A549 (cell line): Measurements from ENCODE around the gene LILRB2. TPM values are rescaled to one million over a fixed set of nuclear protein-coding genes. Genes with fewer than 3 reads are reported as not detected.
"Not testable (repeated sequence)": the region's sequence is repeated elsewhere in the genome, so short reads cannot be mapped to it uniquely, and the experiment has no call there.

ENCODE experiments used
- ATAC-seq, 2 experiments: fragments of 200-7000 bp in 1 of 2; fragments of >200 bp in 1 of 2; cut with Nextera tagmentation in 1 of 2; cut with Tn5 transposase in 1 of 2; 3 replicates each; pipeline versions ENCODE4 v1.8.0 to v1.9.1; 2018 to 2020; ENCODE audit warnings: mild to moderate bottlenecking in 1 of 2, moderate library complexity in 1 of 2
- CTCF ChIA-PET: fragments of 300-600 bp; sonication (Branson Sonifier 250); formaldehyde crosslinking; extraction: SDS; loops from one replicate; lab custom pipeline; 2021; ENCODE audit warnings: antibody characterized with exemption, inconsistent platforms; lab: Yijun Ruan, JAX
- POLR2A ChIA-PET: fragments of 350-600 bp; formaldehyde crosslinking; extraction: SDS; loops from one replicate; lab custom pipeline; 2021; ENCODE audit warnings: antibody characterized with exemption, inconsistent platforms; lab: Yijun Ruan, JAX
- DNase-seq, 2 experiments: peaks; one replicate each; pipeline versions ENCODE4 v3.0.0 to v3.0.0-alpha.2; 2011 to 2016; ENCODE audit warnings: low read depth in 1 of 2, low spot score in 1 of 2
- FAIRE-seq: peaks from 2 replicates; lab custom pipeline; 2011; peaks lifted over from hg19 to GRCh38; lab: Jason Lieb, UNC
- H3K27ac ChIP-seq, 2 experiments: fragments of >200 bp; sonication (Bioruptor Twin); formaldehyde crosslinking; 3 replicates each; pipeline ENCODE4 v1.5.1; 2016 to 2017
- H3K4me1 ChIP-seq: fragments of >200 bp; sonication (Bioruptor Twin); formaldehyde crosslinking; 3 replicates; pipeline ENCODE4 v1.6.1; 2016
- H3K4me2 ChIP-seq: fragments of >200 bp; sonication (Bioruptor Twin); formaldehyde crosslinking; 3 replicates; pipeline ENCODE4 v1.6.1; 2016
- H3K4me3 ChIP-seq: fragments of >200 bp; sonication (Bioruptor Twin); formaldehyde crosslinking; 3 replicates; pipeline ENCODE4 v1.5.1; 2016
- H3K9me3 ChIP-seq: fragments of >200 bp; sonication (Bioruptor Twin); formaldehyde crosslinking; 3 replicates; pipeline ENCODE4 v1.6.1; 2016
- CBX8 ChIP-seq: fragments of 200-600 bp; sonication (generic); IDR thresholded peaks from 2 replicates; pipeline ENCODE4 v1.6.1; 2016
- CHD2 ChIP-seq: fragments of 150-350 bp; IDR thresholded peaks from 2 replicates; pipeline ENCODE4 v1.6.1; 2014; ENCODE audit warnings: low read length; ENCODE audit not compliant: partially characterized antibody
- CHD4 ChIP-seq: fragments of 200-600 bp; sonication (generic); IDR thresholded peaks from 2 replicates; pipeline ENCODE4 v1.6.1; 2016; ENCODE audit warnings: antibody characterized with exemption, mild to moderate bottlenecking, borderline replicate concordance
- CTCF ChIP-seq: fragments of >200 bp; sonication (Bioruptor Twin); formaldehyde crosslinking; IDR thresholded peaks from 3 replicates; pipeline ENCODE4 v1.5.1; 2016
- HMGXB4 ChIP-seq: fragments of 250-450 bp; sonication (Bioruptor Pico); IDR thresholded peaks from 2 replicates; pipeline ENCODE4 v1.5.0; 2021; ENCODE audit warnings: mild to moderate bottlenecking, moderate library complexity, borderline replicate concordance
- JUN ChIP-seq, 2 experiments: fragments of >200 bp; sonication (Bioruptor Twin); formaldehyde crosslinking; IDR thresholded peaks; 2 replicates in 1 of 2; 3 replicates in 1 of 2; pipeline ENCODE4 v1.6.1; 2016 to 2017
- JUNB ChIP-seq: fragments of >200 bp; sonication (Bioruptor Twin); formaldehyde crosslinking; IDR thresholded peaks from 2 replicates; pipeline ENCODE4 v1.6.1; 2016
- KDM1A ChIP-seq: fragments of 200-600 bp; sonication (generic); IDR thresholded peaks from 2 replicates; pipeline ENCODE4 v1.6.1; 2016; ENCODE audit warnings: low read depth, mild to moderate bottlenecking
- MAZ ChIP-seq: fragments of 150-350 bp; IDR thresholded peaks from 2 replicates; pipeline ENCODE4 v1.6.1; 2014; ENCODE audit warnings: antibody characterized with exemption, low read depth, low read length, borderline replicate concordance
- NFE2L2 ChIP-seq: fragments of 150-350 bp; conservative IDR thresholded peaks from 2 replicates; pipeline ENCODE4 v1.6.1; 2014; ENCODE audit warnings: low read length
- RAD21 ChIP-seq, 2 experiments: fragments of >200 bp in 1 of 2; sonication (Bioruptor Twin) in 1 of 2; formaldehyde crosslinking in 1 of 2; IDR thresholded peaks in 1 of 2; conservative IDR thresholded peaks in 1 of 2; 2 replicates in 1 of 2; 3 replicates in 1 of 2; pipeline ENCODE4 v1.6.1; 2012 to 2018; ENCODE audit warnings: inconsistent platforms in 1 of 2
- RNF2 ChIP-seq: fragments of 200-600 bp; sonication (generic); IDR thresholded peaks from 2 replicates; pipeline ENCODE4 v1.6.1; 2016; ENCODE audit warnings: low read depth, mild to moderate bottlenecking, antibody characterized with exemption, moderate library complexity, borderline replicate concordance
- SMC3 ChIP-seq: fragments of >200 bp; sonication (Bioruptor Twin); formaldehyde crosslinking; IDR thresholded peaks from 3 replicates; pipeline ENCODE4 v1.6.1; 2018; ENCODE audit warnings: inconsistent platforms
- TP53 ChIP-seq: fragments of 250-450 bp; sonication (Bioruptor Pico); IDR thresholded peaks from 2 replicates; pipeline ENCODE4 v1.5.0; 2021; ENCODE audit warnings: mild to moderate bottlenecking, moderate library complexity
- USF2 ChIP-seq: fragments of 450-650 bp; IDR thresholded peaks from 2 replicates; pipeline ENCODE4 v1.6.1; 2014; ENCODE audit warnings: antibody characterized with exemption
- WGBS: methylation state at CpG from one replicate; pipeline ENCODE4 v1.1.6; 2017; ENCODE audit errors: missing lambda C conversion rate; 5-methylcytosine and 5-hydroxymethylcytosine counted together
- polyA plus RNA-seq, 4 experiments: library from polyadenylated mRNA; depleted of rRNA in 3 of 4; stranded (reverse); fragments of >200 nt; fragmentation: RNase III in 1 of 4; extraction: RNeasy Plus Mini Kit Qiagen cat#74134 plus additional on column Dnase treatment in 1 of 4; gene quantifications; 2 replicates in 3 of 4; 3 replicates in 1 of 4; pipeline ENCODE4 v1.2.3, GENCODE V29; 2011 to 2017
- TF ChIP-seq, protein P1 (sequence below): fragments of >200 bp; sonication (Bioruptor Twin); formaldehyde crosslinking; IDR thresholded peaks from 2 replicates; pipeline ENCODE4 v1.6.1; 2016

Gene LILRB2
- polyA plus RNA-seq, 2 of the 4 experiments (the other 2 are of a cell fraction) = not detected

GRCh38 chr19:54325194-54325621, 44.3 kb upstream of the LILRB2 start:
- TF ChIP-seq RAD21 (conservative IDR thresholded peaks at IDR 0.05 in 1 of 2, IDR thresholded peaks at IDR 0.05 in 1 of 2) (peak; percentile 28 to 43; a peak in 4 of 5 replicates), CTCF (peak; percentile 77), CHD2 (no peak), SMC3 (peak; percentile 45; the same call in 2 of the 3 replicates), KDM1A (no peak)
- Histone ChIP-seq H3K27ac (no peak overlapping the region), H3K4me1 (no peaks in the 10 kb centered on the region), H3K4me2 (no peak overlapping the region), H3K4me3 (no peak overlapping the region), H3K9me3 (peaks cover 20% of the 10 kb centered on the region; the same call in 1 of the 3 replicates)
- ChIA-PET POLR2A (no interaction called here), CTCF (interaction anchor here (0.7 to 1.8 kb wide), 15 partner anchors 9 to 532 kb away, joined by 3 to 13 read pairs (median 4); no protein-coding TSS in a partner anchor)
- DNase-seq (peak; percentile 55 to 60), ATAC-seq (peak; percentile 67 to 81; a peak in 4 of 6 replicates), FAIRE-seq (peak; percentile 18)
- 5% methylated on average over 4 of the region's 4 CpGs for WGBS

- ATAC-seq = no peak
- Histone ChIP-seq H3K27ac (no peak overlapping the region), H3K4me3 (no peak overlapping the region), H3K4me1 (no peaks in the 10 kb centered on the region), H3K4me2 (no peak overlapping the region), H3K9me3 (peaks cover 20% of the 10 kb centered on the region; the same call in 1 of the 3 replicates)
- WGBS = 2% methylated on average over 3 of the region's 3 CpGs
- CTCF ChIA-PET = interaction anchor here (0.7 to 1.8 kb wide), 10 partner anchors 10 to 531 kb away, joined by 3 to 13 read pairs (median 4); no protein-coding TSS in a partner anchor
- POLR2A ChIA-PET = no interaction called here
- no peak for DNase-seq
- TF ChIP-seq MAZ (no peak), RNF2 (no peak), JUN (IDR thresholded peaks at IDR 0.05) (no peak), NFE2L2 (no peak), JUNB (no peak)
- FAIRE-seq = no peak
These were observed 43.2 kb upstream of the LILRB2 start for GRCh38 chr19:54324071-54324470.

GRCh38 chr19:54322934-54323333, 42.0 kb upstream of the LILRB2 start:
- H3K4me1 ChIP-seq, FAIRE-seq, H3K27ac ChIP-seq, H3K4me2 ChIP-seq, H3K4me3 ChIP-seq, POLR2A ChIA-PET, ATAC-seq, DNase-seq: not testable (repeated sequence)
- CTCF ChIA-PET = interaction anchor here (2.7 kb wide), 1 partner anchor 68 kb away, joined by 17 read pairs; no protein-coding TSS in a partner anchor
- 10% methylated on average over 11 of the region's 13 CpGs for WGBS
- peaks cover 20% of the 10 kb centered on the region; the same call in 1 of the 3 replicates for H3K9me3 ChIP-seq

GRCh38 chr19:54322295-54322694, 41.4 kb upstream of the LILRB2 start:
- CTCF ChIA-PET = interaction anchor here (0.7 to 2.7 kb wide), 3 partner anchors 12 to 69 kb away, joined by 3 to 17 read pairs (median 6); no protein-coding TSS in a partner anchor
- H3K4me3 ChIP-seq, FAIRE-seq, ATAC-seq, H3K4me1 ChIP-seq, POLR2A ChIA-PET, H3K4me2 ChIP-seq, DNase-seq, H3K27ac ChIP-seq: not testable (repeated sequence)
- H3K9me3 ChIP-seq = peaks cover 18% of the 10 kb centered on the region; the same call in 1 of the 3 replicates
- 51% methylated on average over 12 of the region's 13 CpGs for WGBS

GRCh38 chr19:54319892-54320670, 39.2 kb upstream of the LILRB2 start:
- DNase-seq (no peak), ATAC-seq (no peak), FAIRE-seq (peak; percentile 18)
- ChIA-PET POLR2A (no interaction called here), CTCF (interaction anchor here (1.1 to 2.7 kb wide), 4 partner anchors 35 to 527 kb away, joined by 3 to 17 read pairs (median 6); no protein-coding TSS in a partner anchor)
- no peak overlapping the region for H3K27ac ChIP-seq
- WGBS = 35% methylated on average over 14 of the region's 14 CpGs
- H3K4me2 ChIP-seq = no peak overlapping the region
- no peak overlapping the region for H3K4me3 ChIP-seq
- peaks cover 15% of the 10 kb centered on the region; the same call in 1 of the 3 replicates for H3K9me3 ChIP-seq
- no peaks in the 10 kb centered on the region for H3K4me1 ChIP-seq
- TF ChIP-seq SMC3 (no peak), USF2 (no peak), MAZ (no peak), CHD4 (no peak), HMGXB4 (CRISPR knock-in tag) (no peak), CBX8 (no peak), TP53 (CRISPR knock-in tag) (no peak)
- TF ChIP-seq, protein P1, sequence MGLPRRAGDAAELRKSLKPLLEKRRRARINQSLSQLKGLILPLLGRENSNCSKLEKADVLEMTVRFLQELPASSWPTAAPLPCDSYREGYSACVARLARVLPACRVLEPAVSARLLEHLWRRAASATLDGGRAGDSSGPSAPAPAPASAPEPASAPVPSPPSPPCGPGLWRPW = no peak
